Activated CD4-positive, CD25-positive, alpha-beta regulatory T cell treated with anti-CD3 and anti-CD28 coated beads, Interleukin-2, amount 50 U/mL, for 16 hours (primary cell): Measurements from ENCODE around the gene INMT.
"Not testable (repeated sequence)": the region's sequence is repeated elsewhere in the genome, so short reads cannot be mapped to it uniquely, and the experiment has no call there.

ENCODE experiments used
- DNase-seq: peaks from one replicate; pipeline ENCODE4 v3.0.0-alpha.2; 2020; ENCODE audit warnings: low read depth, low spot score

INMT gene

DNA sequence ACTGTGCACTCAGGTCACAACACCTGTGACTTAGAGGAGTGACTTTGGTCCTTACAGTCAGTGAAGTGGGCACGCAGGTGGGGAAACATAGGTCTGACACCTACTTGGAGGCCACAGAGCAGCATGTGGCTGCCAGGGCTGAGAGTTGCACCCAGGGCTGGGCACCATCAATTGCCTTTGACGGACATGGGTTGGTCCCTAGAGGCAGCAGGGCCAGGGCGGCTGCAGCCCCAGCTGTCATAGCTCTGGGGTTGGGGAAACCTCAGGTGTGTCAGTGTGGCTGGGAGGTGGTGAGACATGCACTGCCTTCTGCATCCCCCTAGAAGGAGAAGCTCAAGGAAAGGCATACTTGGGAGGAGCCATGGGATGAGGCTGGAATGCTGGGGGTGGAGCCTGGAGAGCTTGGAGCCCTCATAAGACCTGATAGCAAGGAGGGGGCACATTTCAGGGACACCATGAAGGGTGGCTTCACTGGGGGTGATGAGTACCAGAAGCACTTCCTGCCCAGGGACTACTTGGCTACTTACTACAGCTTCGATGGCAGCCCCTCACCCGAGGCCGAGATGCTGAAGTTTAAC is at the start of gene INMT:
Gene INMT (plus strand): TSS at position 440 of the 578 bp plus-strand sequence. CDS start 16 bp downstream, at position 456.
- DNase-seq = no peak

DNA sequence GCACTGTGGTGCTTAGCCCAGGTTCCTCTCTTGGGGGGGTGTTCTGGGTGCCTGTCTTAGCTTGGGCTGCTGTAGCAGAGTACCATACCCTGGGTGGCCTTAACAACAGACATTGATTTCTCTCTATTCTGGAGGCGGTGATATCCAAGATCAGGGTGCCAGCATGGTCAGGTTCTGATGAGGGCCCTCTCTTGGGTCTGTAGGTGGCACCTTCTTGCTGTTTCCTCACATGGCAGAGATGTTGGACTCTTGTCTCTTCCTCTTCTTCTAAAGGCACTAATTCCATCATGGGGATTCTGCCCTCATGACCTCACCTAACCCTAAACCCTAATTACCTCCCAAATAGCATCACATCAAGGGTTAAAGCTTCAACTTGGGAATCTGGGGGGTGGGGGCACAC is 49.7 kb upstream of the INMT start:
- no peak for DNase-seq

DNA sequence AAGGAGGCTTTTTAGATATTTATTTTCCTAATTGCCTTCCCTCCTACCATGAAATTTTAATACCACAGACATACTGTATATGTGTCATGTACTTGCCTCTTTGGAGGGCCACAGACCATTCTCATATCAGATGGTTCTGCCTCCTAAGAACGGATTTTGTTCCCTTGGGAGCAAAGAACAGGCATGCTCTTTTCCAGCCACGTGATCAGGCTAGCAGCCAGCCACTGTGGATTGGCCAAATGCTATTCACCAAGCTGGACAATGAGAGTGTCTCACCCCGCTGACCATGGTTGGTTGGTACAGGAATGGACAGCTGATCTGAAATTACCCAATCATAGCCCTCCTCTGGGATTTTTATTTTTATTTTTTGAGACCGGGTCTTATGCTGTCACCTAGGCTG is 48.2 kb upstream of the INMT start:
- no peak for DNase-seq

DNA sequence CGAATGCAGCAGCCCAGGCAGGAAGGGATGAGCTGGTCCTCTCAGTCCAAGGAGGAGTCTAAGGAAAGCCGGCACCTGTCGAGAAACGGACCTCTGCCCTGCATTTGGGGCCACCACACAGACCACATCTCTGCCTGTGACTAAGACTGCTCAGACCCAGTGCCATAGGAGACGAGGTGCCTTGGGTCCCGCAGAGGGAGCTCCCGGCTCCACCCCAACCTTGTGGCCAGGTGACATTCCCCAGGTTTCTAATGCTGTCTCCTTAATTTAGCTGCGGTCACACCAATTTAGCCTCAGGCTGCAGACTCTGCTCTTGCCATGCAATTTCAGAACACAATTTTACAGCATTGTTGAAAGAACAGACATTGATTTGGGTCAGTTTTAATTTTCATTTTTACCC is 46.9 kb upstream of the INMT start:
- DNase-seq = no peak

DNA sequence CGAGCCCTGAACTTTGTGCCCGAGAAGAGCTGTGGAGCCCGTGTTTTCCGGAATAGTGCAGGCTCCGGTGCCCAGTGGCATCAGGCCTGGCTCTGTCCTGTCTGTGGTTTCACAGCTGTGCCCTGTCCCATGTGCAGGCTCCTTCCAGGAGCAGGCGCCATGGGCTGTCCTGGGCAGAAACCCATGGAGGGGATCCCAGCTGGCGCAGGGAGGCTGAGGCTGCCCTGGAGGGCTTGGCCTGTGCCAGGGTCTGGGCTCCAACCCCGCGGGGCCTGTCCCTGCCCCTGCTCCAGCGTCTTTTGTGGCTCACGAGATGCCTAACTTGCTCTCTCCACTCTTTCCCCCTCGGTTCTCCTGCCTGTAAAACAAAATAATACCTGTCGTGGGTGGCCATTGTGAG is 46.3 kb upstream of the INMT start:
- no peak for DNase-seq

DNA sequence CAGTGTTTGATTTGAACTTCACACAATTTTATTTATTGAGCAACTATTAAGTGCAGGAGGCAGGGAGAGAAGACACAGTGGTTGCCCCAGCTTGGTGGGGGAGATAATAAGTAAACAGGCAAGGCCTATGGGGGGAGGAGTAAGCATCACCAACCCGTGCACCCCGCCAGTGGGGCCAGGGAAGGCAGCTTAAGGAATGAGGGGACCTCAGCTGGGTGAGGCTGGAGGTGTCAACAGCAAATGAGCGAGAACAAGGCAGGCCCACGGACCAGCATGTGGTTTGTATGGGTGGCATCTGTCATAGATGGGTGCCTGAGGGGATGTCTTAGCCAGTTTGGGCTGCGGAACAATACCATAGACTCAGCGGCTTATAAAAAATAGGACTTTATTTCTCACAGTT is 45.6 kb upstream of the INMT start:
- DNase-seq = no peak

DNA sequence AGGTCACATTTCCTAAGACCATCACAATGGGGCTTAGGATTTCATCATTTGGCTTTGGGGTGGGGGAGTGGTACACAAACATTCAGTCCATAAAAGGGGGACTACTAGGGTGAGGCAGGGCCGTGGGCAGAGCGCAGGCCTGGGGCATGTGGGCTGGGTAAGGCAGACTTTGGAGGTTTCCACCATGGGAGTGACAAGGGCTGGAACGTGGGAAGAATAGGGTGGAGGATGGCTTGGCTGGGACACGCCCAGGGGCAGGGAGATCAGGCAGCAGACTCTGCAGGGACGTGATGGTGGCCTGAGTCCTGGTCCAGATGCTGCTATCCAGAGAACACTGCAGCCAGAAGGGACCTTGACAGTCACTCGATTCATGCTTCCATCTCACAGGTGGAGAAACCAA is 45.0 kb upstream of the INMT start:
- no peak for DNase-seq

DNA sequence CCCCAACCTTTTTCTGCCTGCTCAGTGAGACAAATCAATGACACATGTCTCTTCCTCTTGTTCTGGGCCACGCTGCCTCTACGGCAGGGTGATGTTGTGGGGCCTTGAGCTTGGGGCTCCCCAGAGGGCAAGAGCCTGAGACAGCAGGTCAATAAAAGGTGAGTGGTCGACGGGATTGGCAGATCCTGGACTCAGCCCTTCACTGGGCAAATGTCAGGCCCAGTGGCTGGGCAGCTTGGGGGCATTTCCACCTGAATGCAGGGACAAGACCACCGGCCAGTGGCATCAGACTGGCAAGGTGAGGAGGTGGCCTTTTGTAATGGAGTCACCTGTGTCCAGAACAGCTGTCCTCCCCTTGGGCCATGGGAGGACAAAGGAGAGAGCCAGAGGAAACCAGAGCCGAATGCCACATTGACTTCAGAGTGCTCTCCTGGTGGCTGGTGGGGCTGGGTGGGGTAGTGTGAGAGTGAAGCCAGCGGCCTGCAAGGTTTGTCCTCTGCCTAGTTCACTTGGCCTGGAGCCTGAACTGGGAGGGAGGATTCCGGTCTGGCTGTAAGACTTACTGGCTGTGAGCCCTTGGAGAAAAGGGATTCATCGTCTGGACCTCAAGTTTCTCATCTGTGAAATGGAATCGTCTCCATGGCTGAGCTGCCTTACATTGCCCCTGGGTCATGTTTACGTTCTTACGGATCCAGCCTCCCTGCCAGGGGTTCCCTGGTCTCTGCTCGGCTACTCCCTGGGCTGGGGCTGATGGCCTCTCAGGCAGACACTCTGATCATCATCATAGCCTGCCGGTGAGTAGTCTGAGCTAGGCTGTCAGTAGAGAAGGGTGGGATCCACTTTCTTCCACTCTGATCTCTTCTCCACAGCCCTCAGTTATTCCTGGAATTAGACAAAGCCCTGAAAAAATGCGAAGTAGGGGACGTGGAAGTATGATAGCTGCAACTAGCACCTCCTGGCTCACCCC is 44.3 kb upstream of the INMT start:
- no peak for DNase-seq

DNA sequence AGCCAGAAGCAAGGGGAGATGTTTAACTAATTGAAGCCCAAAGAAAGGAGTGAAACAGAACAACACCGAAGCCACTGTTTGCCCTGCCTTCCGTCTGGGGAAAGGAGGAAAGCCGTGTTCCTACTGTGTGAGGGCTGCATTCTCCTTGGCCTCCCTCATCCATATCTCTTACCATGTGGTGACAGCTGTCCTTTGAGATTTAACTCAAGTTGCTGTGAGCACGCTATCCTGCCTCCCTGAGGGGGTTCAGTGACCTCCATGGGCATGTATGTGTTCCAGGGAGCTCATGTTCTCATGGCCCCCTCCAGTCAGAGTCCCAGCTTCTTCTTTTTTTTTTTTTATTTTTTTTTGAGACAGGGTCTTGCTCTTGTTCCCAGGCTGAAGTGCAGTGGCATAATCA is 43.5 kb upstream of the INMT start:
- DNase-seq = no peak

DNA sequence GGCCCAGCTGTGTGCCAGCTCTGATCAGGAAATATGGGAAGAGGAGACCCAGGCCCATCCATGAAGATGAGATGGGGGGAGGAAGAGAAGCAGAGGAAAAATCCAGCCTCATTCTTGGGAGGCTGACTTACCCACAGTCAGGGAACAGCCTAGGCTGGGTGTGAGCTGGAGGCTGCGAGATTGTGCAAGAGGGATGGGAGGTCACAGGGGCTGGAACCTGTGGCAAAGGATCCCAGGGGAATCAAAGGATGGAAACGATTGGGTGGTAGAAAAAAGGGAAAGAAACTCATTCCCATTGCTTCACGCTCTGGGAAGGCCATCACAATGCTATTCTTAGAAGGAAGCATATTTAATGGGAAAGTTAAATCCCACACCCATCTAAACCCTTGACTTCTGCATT is 43.0 kb upstream of the INMT start:
- no peak for DNase-seq

DNA sequence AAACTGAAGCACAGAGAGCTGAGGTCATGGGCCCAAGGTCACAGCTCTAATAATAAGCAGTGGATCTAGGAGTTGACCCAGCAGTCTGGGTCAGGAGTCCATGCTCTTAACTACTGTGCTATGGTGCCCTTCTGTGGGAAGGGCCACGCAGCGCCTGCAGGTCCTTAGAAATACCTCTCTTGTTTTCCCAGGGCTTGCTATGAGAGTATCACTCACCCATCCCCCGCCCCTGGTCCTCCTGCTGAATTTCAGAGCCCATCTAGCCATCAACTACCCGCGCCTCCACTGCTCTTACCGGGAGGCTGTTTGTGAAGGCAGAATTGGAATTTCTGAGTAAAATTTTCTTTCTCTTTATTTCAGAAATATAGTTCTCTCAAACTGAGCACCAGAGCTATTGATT is 42.4 kb upstream of the INMT start:
- DNase-seq = no peak

DNA sequence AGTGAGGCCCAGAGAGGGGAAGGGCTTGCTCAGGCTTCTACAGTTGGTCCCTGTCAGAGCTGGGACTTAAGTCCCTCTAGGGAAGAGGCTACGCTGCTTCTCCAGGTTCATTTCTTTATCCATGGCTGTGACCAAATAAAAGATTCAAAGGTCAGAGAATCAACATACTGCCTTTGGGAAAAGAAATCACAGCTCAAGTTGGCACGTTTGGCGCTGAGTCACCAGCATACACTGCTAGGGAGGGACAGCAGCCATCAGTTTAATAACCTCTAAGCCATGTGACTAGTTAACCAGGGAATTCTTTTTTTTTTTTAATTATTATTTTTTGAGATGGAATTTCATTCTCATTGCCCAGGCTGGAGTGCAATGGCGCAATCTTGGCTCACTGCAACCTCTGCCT is 41.3 kb upstream of the INMT start:
- DNase-seq = no peak

DNA sequence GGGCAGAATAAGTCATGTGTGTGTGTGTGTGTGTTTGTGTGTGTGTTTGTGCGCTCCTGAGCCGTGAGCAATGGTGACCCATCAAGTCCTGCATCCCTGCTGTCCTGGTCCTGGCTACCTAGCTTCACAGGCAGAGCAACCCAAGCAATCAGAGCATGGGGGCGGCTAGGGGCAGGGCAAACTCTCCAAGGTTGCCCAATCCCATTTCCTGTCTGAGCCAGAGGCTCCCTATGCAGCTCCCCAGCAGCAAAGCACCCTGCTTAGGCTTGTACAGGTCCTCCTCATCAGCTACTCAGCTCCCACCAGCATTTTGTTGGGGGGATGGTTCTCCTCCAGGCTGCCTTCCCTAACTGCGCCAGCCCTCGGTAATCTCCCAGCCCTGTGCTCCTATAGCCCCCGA is 38.5 kb upstream of the INMT start:
- no peak for DNase-seq

DNA sequence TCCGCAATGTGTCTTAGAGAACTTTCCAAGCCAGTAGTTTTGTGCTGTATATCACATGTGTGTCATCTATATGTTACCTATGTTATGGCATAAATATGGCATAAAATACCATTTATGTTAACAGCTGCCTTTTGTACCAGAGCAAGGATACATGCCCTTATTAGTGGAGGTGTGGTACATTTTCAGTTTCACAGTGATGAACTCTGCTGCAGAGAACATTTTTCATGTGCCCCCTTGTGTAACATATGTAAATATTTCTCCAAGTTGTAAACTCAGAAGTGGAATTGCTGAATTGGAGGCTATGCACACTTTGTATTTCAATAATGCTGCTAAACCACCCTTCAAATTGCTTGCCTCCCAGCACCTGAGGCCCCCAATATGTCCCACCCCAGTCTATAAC is 37.8 kb upstream of the INMT start:
- no peak for DNase-seq

DNA sequence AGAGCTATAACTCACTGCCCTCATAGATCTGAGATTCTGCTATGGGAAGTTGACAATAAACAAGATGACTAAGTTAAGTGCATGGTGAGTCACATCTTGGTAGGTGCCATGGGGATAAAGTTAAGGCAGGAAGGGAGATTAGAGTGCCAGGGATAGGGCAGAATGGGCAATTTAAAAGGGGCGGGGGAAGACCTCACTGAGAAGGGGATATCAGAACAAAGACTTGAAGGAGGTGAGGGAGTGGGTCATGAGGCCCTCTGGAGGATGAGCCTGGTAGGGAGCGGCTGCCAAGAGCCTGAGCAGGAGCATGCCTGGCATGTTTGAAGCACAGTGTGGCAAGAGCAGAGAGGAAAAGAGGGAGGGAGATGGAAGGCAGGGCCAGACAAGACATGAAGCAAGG is 34.8 kb upstream of the INMT start:
- DNase-seq = no peak

DNA sequence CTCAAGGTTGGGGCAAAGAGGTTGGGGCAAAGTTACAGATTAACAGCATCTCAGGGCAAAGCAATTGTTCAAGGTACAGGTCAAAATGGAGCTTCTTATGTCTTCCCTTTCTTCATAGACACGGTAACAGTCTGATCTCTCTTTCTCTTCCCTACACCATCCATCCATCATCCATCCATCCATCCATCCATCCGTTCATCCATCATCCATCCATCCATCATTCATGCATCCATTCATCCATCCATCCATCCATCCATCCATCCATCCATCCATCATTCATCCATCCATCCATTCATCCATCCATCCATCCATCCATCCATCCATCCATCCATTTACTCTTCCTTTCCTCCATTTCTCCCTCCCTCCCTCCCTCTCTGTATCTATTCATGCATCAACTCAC is 32.5 kb upstream of the INMT start:
- DNase-seq = not testable (repeated sequence)

DNA sequence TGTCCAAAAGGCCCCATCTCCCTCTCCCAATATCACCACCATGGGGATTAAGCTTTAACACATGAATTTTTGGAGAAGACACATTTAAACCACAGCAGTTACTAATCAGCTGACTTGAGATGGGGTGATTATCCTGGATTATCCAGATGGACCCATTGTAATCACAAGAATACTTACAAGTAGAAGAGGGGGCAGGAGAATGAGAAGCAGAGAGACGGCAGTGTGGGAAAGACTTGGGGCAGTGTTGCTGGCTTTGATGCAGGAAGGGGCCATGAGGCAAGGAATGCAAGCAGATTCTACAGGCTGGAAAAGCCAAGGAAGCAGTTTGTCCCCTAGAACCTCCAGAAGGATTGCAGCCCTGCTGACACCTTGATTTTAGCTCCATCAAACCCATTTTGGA is 30.7 kb upstream of the INMT start:
- no peak for DNase-seq

DNA sequence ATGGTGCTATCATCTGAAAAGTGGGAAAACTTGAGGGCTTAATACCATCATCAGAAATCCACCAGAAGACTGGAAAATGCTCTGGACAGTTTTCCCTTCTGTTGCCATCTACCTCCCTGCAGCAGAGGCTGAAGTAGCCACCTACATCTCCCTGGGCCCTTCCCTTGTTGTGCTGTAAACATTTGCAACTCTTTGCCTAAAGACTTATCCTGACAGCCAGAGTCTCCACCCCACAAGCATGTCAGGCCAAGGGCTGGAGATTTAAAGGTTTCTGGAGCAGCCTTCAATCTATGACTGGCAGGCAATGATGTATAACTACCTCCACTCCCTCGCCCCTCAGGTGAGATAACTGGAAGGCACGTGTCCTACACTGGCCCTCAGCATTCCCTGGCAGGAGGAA is 29.7 kb upstream of the INMT start:
- no peak for DNase-seq

DNA sequence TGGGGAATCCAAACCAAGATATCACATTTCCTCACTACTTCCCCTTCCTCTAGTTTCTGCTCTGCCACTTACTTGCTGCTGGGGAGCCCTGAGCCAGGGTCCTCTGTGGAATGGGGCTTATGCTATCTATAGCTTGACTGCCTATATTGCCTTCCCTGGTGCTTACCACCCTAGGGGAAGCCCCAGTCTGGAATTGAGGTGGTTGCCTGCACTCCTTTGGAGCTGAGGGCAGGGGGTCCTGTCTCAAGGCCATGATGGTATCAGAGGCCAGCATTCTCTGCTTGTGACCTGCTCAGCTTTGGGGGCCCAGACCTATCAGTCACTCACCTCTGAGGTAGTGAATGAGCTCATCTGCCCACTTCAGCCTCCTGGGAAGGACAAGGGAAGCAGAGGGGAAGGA is 29.3 kb upstream of the INMT start:
- DNase-seq = no peak

DNA sequence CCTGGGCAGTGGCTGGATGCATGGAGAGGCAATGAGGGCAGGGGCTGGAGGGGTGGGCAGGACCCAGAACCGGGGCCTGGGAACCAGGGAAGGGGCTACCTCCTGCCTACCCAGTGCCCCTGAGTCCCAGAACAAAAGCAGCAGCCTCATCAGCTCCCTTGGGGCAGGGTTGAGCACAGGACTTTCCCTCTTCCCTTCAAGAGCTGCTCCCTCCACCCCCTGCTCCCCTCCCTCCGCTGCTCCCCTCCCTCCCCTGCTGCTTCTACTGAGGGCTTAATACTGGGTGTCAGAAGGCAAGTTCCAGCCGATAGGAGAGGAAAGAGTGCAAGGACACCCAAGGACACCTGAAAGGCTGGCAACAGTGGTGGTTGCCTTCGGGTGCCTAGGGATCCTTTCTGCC is 28.2 kb upstream of the INMT start:
- DNase-seq = no peak

DNA sequence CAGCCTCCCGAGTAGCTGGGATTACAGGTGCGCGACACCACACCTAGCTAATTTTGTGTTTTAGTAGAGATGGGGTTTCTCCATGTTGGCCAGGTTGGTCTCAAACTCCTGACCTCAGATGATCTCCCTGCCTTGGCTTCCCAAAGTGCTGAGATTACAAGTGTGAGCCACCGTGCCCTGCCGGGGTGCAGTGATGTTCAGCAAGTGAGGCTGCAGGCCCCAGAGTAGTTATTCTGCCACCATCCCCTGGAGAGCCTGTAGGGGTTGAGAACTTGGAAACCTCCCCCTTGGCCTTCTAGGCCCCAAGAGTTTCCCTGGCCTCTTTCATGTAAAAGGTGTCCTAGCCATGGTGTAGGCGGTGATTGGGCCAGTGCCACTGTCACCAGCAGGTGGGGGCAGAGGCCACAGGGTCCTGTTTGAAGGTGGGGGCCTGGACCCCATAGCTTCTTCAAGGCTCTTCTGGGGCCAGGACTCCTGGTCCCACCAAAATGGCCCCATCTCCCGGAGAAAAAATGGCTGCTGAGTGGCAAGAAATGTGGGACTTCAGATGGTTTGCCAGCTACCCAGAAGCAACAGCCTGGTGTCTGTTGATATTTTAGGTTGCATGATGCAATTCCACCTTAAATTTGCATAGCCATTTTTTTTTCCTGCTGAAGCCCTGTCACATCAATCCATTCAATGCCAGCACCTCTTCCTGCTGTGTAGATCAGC is 25.5 kb upstream of the INMT start:
- no peak for DNase-seq

DNA sequence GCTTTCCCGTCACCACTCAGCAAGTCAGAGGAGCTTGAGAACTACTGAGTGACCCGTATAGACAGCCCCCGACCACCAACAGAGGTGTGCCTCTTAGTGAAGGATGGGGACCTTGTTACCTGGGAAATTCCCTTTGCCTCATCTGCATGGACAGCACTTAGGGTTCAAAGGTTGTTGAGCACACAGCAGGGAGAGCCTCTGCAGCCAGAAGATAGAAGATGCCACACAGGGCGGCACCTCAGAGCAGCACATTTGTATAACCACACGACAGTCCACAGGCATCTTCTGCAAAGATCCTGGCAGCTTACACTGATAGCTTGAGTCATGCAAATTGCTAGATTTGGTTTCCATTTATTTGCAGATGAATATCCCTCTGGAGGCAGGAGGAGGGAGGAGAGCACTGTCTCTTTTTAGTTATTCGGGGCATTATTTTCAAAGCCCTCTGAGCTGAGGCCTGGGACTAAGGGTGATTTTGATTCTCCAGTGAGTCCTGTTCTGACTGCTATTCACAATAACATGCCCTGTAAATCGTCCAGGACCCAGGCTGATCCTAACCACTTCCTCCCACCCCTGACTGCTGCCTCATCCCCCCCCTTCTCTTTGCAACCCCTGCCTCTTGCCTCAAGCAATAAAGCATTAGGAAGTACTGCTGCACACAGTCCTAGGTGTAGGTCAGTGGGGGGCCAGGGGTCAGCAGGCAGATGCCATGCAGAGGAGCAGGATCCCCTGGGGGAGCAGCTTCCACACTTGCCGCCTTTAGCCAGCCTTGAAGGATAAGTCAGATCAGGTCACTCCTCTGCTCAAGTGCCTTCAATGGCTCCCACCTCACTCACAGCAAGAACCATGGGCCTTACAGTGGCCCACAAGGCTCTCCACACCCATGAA is 24.6 kb upstream of the INMT start:
- DNase-seq = peak; percentile 16
